PFSK-1 (cell line): ENCODE measurements around the gene KCNMA1.

Experiments used
- REST ChIP-seq, 2 experiments: IDR thresholded peaks; 2 replicates each; pipeline versions ENCODE4 v1.6.1 to v1.8.0; 2011 to 2012; ENCODE audit warnings: low read depth in 2 of 2, low read length in 2 of 2, control low read depth in 1 of 2, inconsistent platforms in 1 of 2, mild to moderate bottlenecking in 1 of 2, moderate library complexity in 1 of 2; ENCODE audit not compliant: insufficient read depth in 1 of 2
- SIN3A ChIP-seq: IDR thresholded peaks from 2 replicates; pipeline ENCODE4 v1.6.1; 2012; ENCODE audit warnings: mild to moderate bottlenecking, low read length, moderate library complexity, borderline replicate concordance; ENCODE audit not compliant: insufficient read depth

- TF ChIP-seq REST (IDR thresholded peaks at IDR 0.05; ENCODE audit: insufficient read depth in 1 of 2, low read depth in 2 of 2, low read length in 2 of 2) (no peak), SIN3A (no peak)
Measured at GRCh38 chr10:77377034-77377433, 260.6 kb downstream of the KCNMA1 start.
